GM18499 (cell line): ENCODE measurements around the gene DPM2.

Source experiments
- ATAC-seq: cut with Tn5 transposase; IDR thresholded peaks from one replicate; pipeline ENCODE4 v1.9.1; 2021; ENCODE audit warnings: moderate number of reproducible peaks; ENCODE audit not compliant: insufficient read depth, unreplicated experiment

The DPM2 gene

GRCh38 chr9:127937388-127938297 is at the start of gene DPM2:
TSS of gene DPM2 (minus strand) at chr9:127937854. CDS start at chr9:127937820, 34 bp downstream.
- ATAC-seq = no peak

GRCh38 chr9:127987103-127987614 is 49.5 kb upstream of the DPM2 start:
- ATAC-seq = no peak

DNA sequence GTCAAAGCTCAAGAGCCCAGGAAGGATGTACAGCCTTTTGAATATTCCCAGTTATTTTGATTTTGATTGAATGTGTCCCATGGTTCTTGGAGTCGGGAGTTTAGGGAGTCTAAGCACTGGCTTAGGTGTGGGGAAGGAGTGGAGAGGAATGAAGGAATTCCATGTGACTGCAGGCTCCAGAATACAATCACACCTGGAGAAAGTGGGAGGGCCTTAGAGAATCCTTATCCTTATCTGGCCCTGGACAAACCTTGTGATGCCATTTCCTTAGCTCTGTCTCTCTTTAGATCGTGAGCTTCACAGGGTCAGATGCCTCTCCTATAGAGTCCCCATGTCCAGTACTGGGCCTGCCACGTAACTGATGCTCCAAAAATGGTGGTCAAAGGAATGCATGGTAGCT is 47.4 kb upstream of the DPM2 start:
- ATAC-seq = no peak

DNA sequence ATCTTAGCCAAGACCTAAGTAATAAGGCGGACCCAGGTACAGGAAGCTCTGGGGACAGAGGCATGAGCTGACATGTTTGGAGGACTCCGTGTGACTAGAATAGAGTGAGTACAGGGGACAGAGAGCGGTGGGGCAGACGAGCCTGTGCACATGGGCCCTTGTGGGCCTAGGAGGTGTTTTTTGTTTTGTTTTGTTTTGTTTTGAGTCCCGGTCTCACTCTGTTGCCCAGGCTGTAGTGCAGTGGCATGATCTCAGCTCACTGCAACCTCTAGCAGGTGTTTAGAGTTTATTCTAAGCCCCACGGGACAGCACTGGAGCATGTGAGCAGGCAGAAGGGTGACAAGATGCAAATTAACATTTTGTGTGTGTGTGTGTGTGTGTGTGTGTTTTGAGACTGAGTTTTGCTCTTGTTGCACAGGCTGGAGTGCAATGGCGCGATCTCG is 46.2 kb upstream of the DPM2 start:
- ATAC-seq = peak; percentile 23

- ATAC-seq = no peak
Measured at GRCh38 chr9:127982912-127983311, 45.3 kb upstream of the DPM2 start.

DNA sequence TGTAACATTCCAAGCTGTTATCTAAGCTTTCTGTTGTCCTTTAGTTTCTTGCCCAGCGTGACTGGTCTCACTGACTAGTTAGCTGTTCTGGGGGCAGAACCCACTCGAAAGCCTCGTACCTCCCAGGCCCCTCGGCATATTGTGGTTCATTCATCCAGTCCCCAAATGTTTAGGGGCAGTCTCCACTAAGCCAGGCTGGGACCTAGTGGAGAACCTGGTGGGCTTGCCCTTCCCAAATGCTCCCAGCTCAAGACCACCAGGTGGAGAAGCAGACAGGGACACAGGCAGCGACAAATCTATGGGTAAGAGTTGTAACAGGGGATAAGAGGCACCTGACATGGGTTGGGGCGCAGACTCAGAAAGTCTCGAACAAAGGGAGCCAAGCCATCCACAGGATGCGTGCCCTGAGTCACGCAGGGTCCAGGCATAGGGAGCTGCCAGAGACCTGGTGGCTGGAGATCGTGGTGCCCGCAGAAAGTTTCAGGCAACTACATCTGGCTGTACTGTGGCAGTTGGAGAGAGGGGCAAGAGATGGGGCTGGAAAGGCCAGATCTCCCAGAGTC is 44.0 kb upstream of the DPM2 start:
- no peak for ATAC-seq

DNA sequence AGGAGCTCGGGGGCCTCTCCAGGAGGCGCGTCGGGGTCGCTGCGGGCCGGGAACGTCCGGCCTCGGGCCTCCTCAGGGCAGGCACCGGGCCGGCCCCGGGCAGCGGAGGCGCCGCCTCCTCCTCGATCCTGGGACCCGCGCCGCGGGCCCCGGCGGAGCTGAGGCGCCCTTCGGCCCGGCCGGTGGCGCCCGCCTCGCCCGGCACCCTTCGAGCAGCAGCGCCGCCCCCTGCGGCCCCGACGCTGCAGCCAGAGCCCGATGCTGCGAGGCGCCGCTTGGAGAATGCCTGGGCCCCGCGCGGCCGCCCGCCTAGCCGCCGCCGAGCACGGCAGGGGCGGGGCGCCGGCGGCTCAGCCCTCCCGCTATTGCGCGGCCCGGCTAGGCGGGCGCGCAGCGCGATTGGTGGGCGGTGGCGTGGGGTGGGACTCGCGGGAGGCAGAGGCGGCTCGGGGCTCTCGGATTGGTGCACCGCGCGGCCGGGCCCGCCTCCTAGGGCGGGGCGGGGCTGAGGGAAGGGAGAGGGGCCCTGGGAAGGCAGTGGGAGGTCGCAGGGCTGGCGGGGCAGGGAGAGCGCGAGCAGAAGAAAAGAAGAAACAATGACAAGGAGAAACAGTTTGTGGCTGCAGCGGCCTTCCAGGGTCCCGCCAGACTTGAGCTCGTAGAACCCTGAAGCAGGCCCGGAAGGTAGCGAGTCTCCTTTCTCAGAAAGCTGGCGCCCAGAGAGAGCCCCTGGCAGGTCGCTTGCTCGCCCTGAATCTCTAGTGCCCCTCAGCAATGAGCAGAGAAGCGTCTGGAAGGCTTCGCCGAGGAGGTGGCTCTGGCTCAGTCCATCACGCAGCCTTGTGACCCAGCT is 43.3 kb upstream of the DPM2 start, which contains the start of gene EEIG1:
Gene EEIG1 (minus strand): TSS at position 284 of the 853 bp plus-strand sequence. CDS start 852 bp downstream, outside the sequence.
- peak; percentile 33 for ATAC-seq

GRCh38 chr9:127980060-127980705 is 42.5 kb upstream of the DPM2 start:
- no peak for ATAC-seq

DNA sequence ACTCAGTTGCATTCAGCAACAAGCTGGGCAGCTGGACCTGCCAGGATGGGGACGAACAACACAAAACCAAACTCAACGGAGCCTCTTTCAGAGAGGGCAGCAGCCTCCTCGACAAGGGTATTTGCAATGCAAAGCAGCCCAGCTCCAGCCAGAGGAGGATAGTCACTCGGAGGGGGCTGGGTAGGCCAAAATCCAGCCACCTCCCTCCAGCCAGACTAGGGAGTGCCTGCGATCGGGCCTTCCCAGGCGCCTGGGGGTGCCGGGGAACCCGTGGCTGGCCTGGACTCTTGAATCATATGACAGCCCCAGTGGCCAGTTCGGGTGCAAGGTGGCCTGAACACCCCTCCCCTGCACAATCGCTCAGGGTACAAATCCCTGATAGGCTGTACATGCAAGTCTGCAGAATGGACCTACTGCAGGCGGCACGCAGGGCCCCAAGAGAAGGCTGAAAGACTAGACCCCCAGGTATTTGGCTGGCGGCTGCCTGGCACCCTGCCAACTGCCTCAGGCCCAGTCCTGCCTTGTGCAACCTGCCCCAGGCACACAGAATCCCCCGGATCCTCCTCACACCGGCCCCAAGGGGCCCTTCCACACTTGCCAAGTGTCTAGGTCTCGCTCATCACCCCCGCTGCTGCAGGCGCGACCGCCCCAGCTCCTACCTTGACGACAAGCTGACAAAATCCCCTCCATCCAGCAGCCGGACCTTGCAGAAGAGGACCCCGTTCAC is 41.8 kb upstream of the DPM2 start:
- no peak for ATAC-seq

DNA sequence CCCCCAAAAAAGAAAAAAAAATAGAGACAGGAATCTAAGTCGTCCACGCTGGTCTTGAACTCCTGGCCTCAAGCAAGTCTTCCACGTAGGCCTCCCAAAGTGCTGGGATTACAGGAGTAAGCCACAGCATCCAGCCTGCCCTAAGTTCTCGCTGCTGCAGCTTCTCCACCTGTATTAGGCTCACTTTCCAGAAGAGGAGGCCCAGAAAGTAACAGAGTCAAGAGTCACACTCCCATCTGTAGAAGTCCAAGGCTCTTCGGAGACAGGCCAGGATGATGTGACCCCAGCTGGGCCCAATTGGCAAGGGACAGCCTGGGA is 41.3 kb upstream of the DPM2 start:
- no peak for ATAC-seq

DNA sequence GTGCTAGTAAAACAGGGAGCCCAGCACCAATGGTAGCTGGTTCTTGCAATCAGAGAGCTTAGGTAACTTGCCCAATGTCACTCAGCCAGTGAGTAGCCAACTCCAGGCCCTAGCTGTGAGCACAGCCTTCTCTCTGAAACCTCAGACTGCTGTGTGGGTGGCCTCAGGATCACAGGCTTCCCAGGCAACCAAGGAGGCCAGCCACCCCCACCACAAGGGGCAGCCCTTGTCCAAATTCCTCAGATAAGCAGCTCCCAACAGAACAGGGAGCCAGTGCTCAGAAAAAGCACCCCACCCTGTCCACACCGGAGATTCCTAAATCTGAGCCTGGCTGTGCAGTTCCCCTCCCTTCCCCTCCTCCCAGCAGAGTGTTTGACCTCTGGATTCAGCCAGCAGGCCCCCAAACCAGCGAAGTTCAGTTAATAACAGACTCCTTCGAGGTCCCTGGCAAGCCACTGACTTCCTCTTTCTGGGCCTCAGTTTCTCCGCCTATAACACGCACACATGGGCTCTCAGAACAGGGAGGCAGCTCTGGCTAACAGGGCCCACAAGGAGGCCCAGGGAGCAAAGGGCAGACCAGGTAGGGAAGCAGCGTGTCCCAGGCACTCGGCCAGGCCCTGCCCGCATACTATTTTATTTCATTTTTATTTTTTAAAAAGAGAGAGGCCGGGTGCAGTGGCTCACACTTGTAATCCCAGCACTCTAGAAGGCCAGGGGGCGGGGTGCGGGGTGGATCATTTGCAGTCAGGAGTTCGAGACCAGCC is 40.4 kb upstream of the DPM2 start:
- no peak for ATAC-seq

DNA sequence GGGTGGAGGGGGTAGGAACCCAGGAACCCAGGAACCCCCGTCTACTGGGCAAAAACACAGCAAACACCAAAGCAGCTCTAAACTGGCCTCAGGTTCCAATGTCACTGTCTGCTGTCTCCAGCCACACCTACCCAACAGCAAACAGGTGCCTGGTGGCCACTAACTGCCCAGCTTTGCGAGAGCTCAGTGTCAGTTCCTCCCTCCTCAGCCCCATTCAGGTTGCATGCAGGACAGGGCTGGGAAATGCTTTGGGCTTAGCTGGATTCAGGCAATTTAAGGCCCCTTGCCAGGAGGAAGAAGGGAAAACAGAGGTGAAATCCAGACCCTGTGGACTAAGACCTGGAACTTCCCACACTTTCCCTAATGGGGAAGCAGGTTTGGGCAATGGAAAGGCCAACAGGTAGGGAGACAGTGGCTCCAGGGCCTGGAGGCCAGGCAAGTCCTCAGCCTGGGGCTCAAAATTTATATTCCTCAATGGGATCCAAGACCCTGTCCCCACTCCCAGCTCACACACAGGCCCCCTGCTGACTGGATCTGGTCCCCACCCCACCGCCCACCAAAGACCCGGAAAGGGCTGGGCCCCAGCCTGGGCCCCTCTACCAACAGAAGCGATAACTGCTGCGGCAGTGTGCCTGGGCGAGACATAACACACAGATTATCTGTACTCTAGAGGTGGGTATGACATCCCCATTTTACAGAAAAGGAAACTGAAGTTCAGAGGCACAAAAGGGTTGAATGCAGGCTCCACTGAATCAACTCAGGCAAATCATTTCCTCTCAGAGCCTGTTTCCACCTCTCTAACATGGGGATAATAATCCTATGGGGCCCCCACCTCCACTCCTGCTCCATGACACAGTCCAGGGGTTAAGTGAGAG is 39.6 kb upstream of the DPM2 start:
- no peak for ATAC-seq

DNA sequence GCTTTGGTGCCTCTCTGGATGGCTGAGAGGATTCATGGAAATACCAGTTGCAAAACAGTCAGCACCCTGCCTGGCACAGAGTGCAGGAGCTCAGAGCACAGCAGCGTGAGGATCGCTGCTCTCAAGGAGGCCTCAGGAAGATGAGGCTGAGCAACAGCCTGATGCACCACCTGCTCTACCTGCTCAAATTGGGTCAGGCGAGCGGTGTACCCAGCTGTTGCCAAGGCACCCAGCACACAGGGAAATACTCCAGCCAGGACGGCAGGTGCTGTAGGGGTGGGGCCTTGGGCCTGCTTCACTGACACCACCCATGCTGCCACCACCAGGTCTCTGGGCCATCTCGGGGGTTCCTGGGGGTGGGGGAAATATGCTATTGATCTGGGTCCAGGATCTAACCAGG is 38.8 kb upstream of the DPM2 start:
- no peak for ATAC-seq

DNA sequence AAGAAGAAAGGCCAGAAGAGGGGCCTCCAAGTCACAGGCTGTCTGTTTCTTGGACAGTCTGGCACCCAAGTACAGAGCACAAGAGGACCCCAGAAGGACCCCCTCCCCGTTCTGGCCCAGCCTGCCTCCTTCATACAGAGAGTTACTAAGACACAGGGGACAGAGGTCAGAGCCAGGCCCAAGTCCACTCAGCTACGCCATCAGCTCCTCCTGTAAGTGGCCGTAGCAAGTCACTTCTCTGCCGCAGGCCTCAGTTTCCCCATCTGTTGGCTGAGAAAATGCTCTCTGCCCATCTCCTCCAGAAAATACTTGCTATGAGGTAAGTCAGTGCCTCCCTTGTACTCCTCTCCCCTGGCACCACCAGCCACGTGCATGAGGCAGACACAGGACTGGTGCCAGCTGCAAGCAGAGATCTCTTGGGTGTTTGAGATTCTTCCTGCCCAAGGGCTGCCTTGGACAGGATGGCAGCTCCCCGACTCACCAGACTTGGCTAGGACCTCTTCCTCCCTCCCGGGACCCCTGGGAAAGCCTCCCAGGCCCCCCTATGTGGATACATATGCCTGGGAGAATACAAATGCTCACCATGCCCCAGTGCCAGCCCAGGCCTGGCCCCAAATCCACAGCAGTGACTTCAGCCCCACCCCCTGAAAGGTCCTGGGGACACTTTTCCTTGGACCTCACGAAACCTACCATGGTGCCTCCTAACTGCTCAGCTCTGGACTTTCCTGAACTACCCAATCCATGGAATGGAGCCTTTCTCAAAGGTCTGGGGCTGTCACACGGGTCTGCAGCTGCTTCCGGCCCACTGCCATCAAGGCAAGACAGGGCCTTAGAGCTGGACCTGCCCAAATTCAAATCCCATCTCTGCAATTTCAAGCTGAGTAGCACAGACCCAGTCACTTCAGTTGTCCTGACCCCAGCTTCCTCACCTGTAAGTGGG is 38.0 kb upstream of the DPM2 start:
- no peak for ATAC-seq

DNA sequence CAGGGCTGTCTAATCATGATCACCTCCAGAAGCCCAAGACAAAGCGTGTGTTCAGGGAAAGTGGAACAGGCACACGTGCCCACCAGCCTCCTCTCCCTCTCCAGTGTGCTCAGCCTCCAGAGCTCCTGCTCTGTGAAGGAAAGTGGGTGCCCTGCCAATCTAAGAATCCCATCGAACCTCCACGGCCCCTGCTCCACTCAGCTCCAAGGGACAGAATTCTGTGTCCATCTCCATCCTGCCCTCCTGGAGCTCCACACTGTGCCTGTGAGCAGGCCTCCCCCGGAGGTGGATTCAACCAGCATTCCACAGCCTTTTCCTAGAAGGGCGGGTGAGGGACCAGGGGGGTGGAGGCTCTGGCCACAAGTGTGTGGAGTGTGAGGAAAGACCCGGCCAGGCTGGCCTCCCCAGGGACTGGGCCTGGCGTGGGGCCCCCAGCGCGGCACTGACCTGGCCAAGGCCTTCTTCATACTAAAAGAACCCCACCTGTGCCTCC is 37.2 kb upstream of the DPM2 start:
- no peak for ATAC-seq

- ATAC-seq = no peak
Measured at GRCh38 chr9:127974001-127974768, 36.5 kb upstream of the DPM2 start.
